OCI-LY7 (cell line): ENCODE results near the gene COL6A2.

ENCODE experiments used
- CTCF ChIP-seq: fragments of 200-600 bp; sonication (generic); conservative IDR thresholded peaks from 2 replicates; pipeline ENCODE4 v1.5.1; 2014; ENCODE audit warnings: mild to moderate bottlenecking, antibody characterized with exemption, low read length, moderate library complexity, mixed read lengths
- EZH2phosphoT487 ChIP-seq: fragments of 200-600 bp; sonication (generic); IDR thresholded peaks from 2 replicates; pipeline ENCODE4 v1.6.1; 2018; ENCODE audit warnings: low read depth, borderline replicate concordance, mild to moderate bottlenecking, mixed run types, antibody characterized with exemption, low read length, moderate library complexity, mixed read lengths

DNA sequence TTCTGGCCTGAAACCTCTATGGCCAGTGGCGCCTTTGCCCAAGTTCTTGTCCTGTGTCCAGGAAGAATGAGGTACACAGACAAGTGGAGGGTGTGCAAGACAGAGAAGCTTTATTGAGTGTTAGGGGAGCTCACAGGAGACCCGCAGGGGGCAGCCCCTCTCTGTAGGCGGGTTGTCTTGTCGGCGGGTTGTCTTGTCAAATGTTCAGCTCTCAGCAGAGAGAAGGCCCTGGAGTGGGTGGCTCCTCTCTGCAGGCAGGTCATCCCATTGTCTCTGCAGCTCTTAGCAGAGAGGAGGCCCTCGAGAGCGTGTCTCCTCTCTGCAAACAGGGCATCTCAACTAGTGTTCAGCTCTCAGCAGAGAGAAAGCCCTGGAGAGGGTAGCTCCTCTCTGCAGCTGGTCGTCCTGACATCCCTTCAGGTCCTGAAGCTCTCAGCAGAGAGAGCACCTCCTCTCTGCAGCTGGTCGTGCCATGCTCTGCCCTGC, 11.0 kb downstream of the COL6A2 start:
- no peak for TF ChIP-seq CTCF
- TF ChIP-seq EZH2phosphoT487: no peak
